NOMO-1 treated with DMSO at 0.1 percent for 48 hours (cell line): Measurements from ENCODE around the gene COL12A1.

Experiments
- DNase-seq: peaks from one replicate; lab custom pipeline; 2025; ENCODE audit not compliant: unreplicated experiment; lab: John Stamatoyannopoulos, UW

Gene COL12A1

DNA sequence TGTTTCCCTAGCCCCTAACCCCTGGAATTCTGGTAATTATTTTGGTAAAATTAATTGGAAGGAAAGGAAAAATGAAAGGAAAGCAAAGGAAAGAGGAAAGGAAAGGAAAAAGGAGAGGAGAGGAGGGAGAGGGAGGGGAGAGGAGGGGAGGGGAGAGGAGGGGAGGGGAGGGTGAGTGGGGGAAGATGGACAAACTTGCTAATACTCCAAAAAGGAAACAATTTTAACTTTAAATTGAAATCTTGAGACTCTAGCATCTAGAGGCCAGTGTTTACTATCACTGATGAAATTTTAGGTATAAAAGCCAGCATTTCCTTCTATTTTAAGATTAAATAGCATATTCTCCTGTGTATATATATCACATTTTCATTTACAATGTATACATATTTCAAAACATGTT is 156.5 kb downstream of the COL12A1 start:
- no peak for DNase-seq

DNA sequence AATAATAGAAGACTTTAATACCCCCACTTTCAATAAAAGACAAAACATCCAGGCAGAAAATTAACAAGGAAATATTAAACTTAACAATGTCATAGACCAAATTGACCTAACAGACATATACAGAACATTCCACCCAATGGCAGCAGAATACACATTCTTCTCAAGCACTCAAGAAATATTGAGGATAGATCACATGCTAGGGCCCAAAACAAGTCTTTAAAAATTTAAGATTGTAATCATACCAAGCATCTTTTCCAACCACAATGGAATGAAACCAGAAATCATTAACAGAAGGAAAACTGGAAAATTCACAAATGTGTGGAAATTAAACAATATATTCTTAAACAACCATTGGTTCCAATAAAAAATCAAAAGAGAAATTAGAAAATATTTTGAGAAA is 161.0 kb downstream of the COL12A1 start:
- DNase-seq = no peak

DNA sequence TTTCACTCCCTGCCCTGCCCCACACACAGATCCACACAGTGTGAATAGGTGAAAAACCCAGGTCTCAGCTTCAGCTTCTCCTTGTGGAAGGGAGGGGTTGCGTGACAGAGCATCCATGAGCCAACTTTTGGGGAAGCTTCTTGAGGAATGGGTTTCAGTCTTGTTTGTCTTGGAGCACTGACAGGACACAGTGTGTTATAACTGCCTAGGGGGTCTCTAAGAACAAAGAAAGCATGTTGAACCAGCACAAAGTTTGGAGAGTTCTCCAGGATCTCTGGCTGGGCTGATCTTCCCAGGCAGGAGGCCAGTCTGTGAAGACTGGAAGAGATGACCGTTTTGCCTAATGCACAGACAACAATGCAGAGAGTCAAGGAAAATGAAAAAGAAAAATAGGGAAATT is 164.5 kb downstream of the COL12A1 start:
- DNase-seq = no peak
